Measurements from ENCODE around the gene CAPN5.

Gene CAPN5

DNA sequence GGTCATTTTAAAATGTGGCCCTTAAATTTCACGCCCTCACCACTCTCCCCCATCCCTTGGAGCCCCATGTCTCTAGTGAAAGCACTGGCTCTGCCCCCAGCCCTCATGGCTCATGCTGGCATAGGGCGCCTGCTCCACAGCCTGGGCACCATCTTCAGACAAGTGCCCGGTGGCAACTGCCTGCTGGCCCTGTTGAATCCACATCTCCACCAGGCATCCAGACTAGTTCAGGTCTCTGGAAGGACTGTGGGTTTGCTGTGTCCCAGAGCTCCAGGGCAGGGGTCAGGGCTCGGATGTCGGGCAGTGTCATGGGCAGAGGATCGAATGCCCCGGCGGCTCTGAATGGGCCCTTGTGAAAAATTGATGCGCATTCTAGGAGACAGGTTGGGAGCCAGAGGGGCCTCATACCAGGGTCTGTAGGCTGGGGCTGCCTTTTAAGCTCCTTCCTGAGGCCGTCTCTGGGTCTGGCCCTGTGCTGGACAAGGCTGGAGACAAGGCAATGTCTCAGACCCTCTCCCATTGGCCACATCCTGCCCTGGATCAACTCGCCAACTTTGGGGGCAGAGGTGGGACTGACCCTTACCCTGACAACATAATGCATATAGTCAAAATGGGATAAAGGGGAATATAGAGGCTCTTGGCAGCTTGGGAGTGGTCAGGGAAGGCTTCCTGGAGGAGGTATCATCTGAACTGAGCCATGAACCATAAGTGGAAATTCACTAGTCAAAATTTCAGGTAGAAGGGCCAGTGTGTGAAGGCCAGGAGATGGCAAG is 62.5 kb downstream of the CAPN5 start:
- Histone ChIP-seq H3K4me3 (replicated peaks; ENCODE audit: insufficient read depth, low read length) (no peak overlapping the region), H3K27me3 (ENCODE audit: insufficient read depth, poor library complexity, severe bottlenecking) (no peaks in the 10 kb centered on the region), H3K27ac (replicated peaks) (no peak overlapping the region)
- TF ChIP-seq, protein P1, sequence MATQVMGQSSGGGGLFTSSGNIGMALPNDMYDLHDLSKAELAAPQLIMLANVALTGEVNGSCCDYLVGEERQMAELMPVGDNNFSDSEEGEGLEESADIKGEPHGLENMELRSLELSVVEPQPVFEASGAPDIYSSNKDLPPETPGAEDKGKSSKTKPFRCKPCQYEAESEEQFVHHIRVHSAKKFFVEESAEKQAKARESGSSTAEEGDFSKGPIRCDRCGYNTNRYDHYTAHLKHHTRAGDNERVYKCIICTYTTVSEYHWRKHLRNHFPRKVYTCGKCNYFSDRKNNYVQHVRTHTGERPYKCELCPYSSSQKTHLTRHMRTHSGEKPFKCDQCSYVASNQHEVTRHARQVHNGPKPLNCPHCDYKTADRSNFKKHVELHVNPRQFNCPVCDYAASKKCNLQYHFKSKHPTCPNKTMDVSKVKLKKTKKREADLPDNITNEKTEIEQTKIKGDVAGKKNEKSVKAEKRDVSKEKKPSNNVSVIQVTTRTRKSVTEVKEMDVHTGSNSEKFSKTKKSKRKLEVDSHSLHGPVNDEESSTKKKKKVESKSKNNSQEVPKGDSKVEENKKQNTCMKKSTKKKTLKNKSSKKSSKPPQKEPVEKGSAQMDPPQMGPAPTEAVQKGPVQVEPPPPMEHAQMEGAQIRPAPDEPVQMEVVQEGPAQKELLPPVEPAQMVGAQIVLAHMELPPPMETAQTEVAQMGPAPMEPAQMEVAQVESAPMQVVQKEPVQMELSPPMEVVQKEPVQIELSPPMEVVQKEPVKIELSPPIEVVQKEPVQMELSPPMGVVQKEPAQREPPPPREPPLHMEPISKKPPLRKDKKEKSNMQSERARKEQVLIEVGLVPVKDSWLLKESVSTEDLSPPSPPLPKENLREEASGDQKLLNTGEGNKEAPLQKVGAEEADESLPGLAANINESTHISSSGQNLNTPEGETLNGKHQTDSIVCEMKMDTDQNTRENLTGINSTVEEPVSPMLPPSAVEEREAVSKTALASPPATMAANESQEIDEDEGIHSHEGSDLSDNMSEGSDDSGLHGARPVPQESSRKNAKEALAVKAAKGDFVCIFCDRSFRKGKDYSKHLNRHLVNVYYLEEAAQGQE (IDR thresholded peaks at IDR 0.05; ENCODE audit: insufficient replicate concordance, low read depth), result no peak
- TF ChIP-seq, protein P2, sequence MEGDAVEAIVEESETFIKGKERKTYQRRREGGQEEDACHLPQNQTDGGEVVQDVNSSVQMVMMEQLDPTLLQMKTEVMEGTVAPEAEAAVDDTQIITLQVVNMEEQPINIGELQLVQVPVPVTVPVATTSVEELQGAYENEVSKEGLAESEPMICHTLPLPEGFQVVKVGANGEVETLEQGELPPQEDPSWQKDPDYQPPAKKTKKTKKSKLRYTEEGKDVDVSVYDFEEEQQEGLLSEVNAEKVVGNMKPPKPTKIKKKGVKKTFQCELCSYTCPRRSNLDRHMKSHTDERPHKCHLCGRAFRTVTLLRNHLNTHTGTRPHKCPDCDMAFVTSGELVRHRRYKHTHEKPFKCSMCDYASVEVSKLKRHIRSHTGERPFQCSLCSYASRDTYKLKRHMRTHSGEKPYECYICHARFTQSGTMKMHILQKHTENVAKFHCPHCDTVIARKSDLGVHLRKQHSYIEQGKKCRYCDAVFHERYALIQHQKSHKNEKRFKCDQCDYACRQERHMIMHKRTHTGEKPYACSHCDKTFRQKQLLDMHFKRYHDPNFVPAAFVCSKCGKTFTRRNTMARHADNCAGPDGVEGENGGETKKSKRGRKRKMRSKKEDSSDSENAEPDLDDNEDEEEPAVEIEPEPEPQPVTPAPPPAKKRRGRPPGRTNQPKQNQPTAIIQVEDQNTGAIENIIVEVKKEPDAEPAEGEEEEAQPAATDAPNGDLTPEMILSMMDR (IDR thresholded peaks at IDR 0.05; ENCODE audit: insufficient read depth, low read length), result no peak
- TF ChIP-seq SPI1 (IDR thresholded peaks at IDR 0.05; ENCODE audit: borderline replicate concordance, low read depth) (no peak), GABPA (IDR thresholded peaks at IDR 0.05; ENCODE audit: low read depth) (no peak), POLR2AphosphoS5 (IDR thresholded peaks at IDR 0.05; ENCODE audit: low read depth) (no peak)
- DNase-seq (ENCODE audit: low read depth in 1 of 2, low spot score in 1 of 2), result no peak

DNA sequence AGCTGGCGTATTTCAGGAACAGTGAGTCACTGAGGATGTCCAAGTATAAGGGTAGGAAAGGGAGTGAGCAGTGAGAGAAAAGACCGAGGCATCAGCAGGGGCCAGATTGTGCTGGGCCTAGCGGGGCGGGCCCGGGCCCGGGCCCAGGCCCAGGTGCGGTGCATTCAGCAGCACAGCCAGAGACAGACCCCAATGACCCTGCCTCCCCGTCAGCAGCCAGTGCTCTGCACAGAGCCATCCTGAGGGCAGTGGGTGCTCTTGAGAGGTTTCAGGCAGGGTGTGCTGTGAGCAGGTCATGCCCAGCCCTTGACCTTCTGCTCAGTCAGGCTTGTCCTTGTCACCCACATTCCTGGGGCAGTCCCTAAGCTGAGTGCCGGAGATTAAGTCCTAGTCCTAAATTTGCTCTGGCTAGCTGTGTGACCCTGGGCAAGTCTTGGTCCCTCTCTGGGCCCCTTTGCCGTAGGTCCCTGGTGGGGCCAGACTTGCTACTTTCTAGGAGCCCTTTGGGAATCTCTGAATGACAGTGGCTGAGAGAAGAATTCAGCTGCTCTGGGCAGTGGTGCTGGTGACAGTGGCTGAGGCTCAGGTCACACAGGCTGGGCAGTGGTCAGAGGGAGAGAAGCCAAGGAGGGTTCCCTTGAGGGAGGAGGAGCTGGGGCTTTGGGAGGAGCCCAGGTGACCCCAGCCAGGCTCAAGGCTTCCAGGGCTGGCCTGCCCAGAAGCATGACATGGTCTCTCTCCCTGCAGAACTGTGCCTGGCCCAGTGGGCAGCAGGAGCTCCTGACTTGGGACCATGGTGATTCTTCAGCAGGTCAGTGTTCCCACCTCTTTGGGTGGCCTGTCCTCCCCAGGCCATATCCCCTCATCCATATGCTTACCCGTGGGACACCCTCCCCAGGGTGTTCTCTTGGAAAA is 63.3 kb downstream of the CAPN5 start:
- DNase-seq (ENCODE audit: low read depth in 1 of 2, low spot score in 1 of 2), result no peak
- H3K27me3 ChIP-seq (ENCODE audit: insufficient read depth, poor library complexity, severe bottlenecking), result no peaks in the 10 kb centered on the region
- H3K4me3 ChIP-seq (replicated peaks; ENCODE audit: insufficient read depth, low read length), result no peak overlapping the region
- H3K27ac ChIP-seq (replicated peaks), result no peak overlapping the region
- TF ChIP-seq GABPA (IDR thresholded peaks at IDR 0.05; ENCODE audit: low read depth), result no peak

DNA sequence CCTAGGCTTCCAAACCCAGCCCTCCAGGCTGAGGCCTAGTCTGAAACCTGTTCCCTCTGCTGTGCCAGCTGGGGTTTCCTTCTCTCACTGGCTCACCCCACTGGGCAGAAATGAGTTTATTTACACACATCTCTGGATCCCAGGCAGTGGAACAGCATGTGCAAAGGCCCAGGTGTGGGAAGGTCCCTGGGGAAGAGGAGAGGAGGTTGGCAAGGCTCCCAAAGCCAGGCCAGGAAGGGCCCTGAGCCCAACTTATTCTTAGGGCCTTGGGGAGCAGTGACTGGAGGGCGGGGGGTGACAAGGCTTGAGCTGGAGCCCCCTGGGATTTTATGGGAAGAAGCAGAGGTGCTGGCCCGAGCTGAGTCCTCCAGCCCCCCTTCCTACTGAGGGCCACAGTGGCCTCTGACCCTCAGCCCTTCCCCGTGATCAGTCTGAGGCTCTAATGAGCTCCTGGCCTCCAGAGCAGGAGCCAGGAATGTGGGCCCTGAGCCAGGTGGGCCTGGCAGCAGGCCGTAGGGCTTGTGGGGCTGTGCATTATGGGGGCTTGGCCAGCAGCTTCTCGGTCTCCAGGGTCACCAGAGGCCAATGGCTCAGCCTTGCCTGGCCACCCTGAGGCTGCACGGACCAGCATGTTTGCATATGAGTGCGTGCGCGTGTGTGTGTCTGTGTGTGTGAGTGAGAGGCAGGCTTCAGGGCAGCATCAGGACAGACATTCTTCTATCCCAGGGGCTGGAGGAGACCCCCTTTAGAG is 64.2 kb downstream of the CAPN5 start:
- TF ChIP-seq, protein P2 (IDR thresholded peaks at IDR 0.05; ENCODE audit: insufficient read depth, low read length), result no peak
- TF ChIP-seq GABPA (IDR thresholded peaks at IDR 0.05; ENCODE audit: low read depth), result no peak
- TF ChIP-seq POLR2AphosphoS5 (IDR thresholded peaks at IDR 0.05; ENCODE audit: low read depth), result no peak
- TF ChIP-seq, protein P1 (IDR thresholded peaks at IDR 0.05; ENCODE audit: insufficient replicate concordance, low read depth), result no peak
- no peak for TF ChIP-seq SPI1 (IDR thresholded peaks at IDR 0.05; ENCODE audit: borderline replicate concordance, low read depth)
- Histone ChIP-seq H3K4me3 (replicated peaks; ENCODE audit: insufficient read depth, low read length) (no peak overlapping the region), H3K27ac (replicated peaks) (no peak overlapping the region), H3K27me3 (ENCODE audit: insufficient read depth, poor library complexity, severe bottlenecking) (no peaks in the 10 kb centered on the region)
- DNase-seq (ENCODE audit: low read depth in 1 of 2, low spot score in 1 of 2), result no peak

Measured in HL-60 (cell line).